DOHH2 (cell line): ENCODE results near the gene SPRING1.

ENCODE experiments used
- EZH2phosphoT487 ChIP-seq: fragments of 200-600 bp; sonication (generic); IDR thresholded peaks from 2 replicates; pipeline ENCODE4 v1.6.1; 2017; ENCODE audit warnings: borderline replicate concordance, mild to moderate bottlenecking, antibody characterized with exemption, low read length, moderate library complexity, mixed read lengths
- TF ChIP-seq, protein P1 (sequence below): fragments of 200-600 bp; sonication (generic); IDR thresholded peaks from one replicate; pipeline ENCODE4 v1.5.1; 2014; ENCODE audit warnings: antibody characterized with exemption, mild to moderate bottlenecking, low read depth, low read length; ENCODE audit not compliant: poor library complexity, severe bottlenecking

DNA sequence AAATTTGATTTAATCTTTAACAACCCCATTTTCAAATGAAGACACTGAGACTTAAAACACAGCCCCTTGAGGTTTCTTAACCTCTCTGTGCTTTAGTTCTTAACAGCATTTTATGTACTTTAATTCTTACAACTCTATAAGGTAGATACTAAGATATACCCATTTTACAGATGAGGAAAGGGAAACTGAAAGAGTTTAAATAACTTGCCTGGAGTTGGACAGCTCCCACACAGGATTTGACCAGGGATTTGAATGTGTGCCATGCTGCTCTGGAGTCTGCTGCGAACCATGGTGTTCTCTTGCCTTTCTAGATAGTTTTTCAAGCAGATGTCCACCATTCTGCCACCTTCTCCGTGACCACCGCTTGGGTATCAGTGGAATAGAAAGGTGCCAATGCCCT, 28.4 kb upstream of the SPRING1 start:
- TF ChIP-seq, protein P1, sequence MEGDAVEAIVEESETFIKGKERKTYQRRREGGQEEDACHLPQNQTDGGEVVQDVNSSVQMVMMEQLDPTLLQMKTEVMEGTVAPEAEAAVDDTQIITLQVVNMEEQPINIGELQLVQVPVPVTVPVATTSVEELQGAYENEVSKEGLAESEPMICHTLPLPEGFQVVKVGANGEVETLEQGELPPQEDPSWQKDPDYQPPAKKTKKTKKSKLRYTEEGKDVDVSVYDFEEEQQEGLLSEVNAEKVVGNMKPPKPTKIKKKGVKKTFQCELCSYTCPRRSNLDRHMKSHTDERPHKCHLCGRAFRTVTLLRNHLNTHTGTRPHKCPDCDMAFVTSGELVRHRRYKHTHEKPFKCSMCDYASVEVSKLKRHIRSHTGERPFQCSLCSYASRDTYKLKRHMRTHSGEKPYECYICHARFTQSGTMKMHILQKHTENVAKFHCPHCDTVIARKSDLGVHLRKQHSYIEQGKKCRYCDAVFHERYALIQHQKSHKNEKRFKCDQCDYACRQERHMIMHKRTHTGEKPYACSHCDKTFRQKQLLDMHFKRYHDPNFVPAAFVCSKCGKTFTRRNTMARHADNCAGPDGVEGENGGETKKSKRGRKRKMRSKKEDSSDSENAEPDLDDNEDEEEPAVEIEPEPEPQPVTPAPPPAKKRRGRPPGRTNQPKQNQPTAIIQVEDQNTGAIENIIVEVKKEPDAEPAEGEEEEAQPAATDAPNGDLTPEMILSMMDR = no peak
- no peak for TF ChIP-seq EZH2phosphoT487
